ENCODE measurements around the gene RPN2. TPM values are rescaled to one million over a fixed set of nuclear protein-coding genes. Genes with fewer than 3 reads are reported as not detected.

Gene RPN2
- polyA plus RNA-seq, 1 donor, result 152 TPM

- no peak for DNase-seq (ENCODE audit: low read depth)
These were observed 64.2 kb downstream of the RPN2 start for GRCh38 chr20:37243076-37243936.

DNA sequence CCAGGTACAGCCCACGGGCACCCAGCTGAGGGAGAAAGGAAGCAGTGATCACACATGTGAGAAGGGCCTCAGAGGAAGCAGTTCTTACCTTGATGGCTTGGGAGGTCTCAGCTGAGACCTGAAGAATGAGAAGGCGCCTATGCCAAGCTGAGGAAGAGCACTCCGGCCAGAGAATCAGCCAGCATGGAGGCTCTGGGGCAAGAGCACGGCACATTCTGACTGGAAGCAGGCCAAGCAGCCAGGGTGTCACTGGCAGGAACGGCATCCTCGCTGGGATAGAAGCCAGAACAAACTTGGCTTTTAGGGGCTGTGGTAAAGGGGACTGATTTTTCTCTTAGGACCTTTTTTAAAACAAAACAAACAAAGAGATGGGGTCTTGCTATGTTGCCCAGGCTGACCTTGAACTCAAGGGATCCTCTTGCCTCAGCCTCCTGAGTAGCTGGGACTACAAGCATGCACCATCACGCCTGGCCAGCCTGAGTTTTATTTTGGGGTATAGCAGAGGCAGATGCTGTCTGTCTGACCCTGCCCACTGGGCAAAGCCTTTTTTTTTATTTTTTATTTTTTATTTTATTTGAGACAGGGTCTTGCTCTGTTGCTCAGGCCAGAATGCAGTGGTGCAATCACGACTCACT, 64.9 kb downstream of the RPN2 start:
- DNase-seq (ENCODE audit: low read depth), result no peak

GRCh38 chr20:37244572-37244957, 65.4 kb downstream of the RPN2 start:
- DNase-seq (ENCODE audit: low read depth), result no peak

DNA sequence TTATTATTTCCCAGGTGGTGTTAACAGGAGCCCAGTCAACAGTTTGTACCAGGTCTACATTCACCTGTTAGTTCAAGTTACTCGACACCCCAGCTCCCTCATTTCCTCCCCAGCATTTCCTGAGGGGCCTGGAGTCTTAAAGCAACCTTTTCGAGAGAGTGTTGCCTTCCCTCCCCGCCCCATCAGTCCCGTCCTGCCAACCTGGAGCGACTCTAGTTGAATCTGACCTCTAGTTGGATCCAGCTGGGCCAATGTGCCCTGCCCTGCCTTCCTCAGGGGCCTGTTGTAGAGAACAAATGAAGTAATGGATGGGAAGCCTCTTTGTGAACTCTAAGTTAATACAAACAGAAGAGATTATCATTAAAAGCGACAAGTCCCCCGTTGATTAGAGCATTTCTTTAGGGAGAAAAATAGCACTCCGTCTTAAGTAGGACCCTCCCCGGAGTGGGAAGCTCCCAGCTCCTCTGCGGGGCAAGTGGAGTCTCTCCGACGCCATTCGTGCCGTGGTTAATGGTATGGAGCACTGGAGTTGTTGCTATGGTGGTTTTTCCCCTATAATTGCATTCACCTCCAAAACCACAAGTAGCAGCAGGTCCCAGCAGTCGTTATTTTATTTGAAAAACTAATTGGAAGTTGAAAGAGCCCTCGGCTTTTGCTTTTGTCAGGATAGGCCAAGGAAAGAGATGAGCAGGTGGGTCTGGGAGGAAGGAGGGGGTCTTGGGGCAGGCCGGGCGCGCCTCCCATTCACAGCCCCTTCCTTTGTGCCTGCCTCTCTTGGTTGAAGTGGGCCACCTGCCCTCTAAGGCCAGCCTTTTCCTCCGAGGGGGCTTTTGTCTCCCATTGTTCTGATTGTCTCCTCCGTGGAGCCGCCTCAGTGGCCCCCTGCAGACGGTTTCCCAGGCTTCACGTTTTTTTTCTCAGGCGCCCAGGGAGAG, 66.4 kb downstream of the RPN2 start:
- no peak for DNase-seq (ENCODE audit: low read depth)

DNA sequence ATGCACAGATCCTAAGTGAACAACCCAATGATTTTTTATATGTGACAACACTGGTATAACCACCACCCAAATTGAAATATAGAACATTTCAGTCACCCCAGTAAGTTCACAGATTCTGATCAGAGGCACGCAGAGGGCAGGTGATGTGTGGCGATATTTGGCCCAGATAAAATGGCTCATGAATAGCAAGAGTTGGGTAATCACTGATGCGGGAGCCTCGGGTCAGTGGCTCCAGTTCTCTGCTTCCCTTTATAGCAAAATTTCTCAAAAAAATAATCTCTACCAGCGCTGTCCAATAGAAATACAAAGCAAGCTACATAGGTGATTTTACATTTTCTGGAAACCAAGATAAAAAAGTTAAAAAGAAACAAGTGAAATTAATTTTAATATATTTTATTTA, 67.6 kb downstream of the RPN2 start:
- DNase-seq (ENCODE audit: low read depth), result no peak

DNA sequence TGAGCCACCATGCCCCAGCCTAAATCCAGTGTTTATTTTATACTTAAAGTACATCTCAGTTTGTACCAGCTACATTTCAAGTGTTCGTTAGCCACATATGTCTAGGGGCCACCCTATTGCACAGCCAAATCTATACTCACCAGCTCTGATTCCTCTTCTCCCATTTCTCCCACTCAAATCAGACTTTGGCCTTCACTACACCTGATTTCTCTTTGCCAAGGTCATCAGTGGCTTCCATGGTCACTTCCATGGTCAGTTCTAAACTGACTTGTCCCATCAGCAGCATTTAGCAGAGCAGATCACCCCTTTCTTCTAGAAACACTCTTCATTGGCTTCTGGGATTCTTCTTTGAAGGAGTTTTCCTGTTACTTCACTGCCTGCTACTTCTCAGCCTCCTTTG, 68.4 kb downstream of the RPN2 start:
- no peak for DNase-seq (ENCODE audit: low read depth)

- DNase-seq (ENCODE audit: low read depth), result no peak
These were observed 70.2 kb downstream of the RPN2 start for GRCh38 chr20:37249304-37249703.

DNA sequence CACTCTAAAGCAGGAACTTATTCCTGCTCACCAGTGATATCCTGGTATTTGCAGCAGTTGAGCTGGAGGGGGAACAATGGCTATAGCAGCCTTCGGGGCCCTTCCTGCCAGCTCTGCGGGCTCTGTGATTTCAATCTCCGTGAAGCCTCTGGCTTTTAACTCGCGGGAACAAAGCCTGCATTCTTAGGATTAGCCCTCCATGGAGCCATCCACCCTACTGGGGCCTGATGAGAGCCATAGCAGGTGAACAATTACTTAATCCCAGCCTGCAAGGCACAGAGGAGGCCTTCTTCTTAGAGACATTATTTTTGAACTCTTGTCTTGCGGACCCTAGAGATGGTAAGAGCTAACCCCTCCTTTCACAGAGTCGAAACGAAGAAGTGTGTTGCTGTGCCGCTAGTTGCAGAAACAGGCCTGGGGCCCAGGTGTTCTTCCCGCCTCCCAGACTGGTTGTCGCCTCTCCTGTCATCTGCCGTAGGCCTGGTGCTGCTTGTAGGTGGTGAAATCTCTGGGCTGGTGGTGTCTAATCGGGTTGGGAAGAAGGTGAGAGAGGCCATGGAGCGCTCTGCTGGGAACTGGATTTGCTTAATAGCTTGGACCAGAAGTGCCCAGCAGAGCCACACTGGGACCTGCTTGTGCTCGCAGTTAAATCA, 72.8 kb downstream of the RPN2 start:
- no peak for DNase-seq (ENCODE audit: low read depth)

DNA sequence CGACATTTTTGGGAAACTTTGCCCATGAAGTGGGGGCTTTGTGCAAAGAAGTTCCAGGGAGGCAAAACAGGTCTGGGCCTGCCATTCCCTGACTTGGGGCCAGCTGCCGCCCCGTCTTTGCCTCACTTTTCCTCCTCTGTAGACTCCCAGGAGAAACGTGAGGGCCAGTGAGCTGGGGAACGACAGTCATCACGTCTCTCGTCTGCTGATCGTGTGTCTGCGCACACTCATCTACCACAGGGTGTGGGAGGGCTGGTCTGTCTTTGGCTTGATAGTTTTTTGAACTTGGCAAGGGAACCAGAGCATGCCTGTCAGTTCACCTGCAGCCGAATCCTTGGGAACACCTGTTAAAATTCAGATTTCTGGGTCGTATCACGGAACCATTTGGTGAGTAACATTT, 74.0 kb downstream of the RPN2 start:
- DNase-seq (ENCODE audit: low read depth), result no peak

- no peak for DNase-seq (ENCODE audit: low read depth)
These were observed 75.2 kb downstream of the RPN2 start for GRCh38 chr20:37254114-37254878.

GRCh38 chr20:37256286-37256685, 77.2 kb downstream of the RPN2 start:
- DNase-seq (ENCODE audit: low read depth), result no peak

- DNase-seq (ENCODE audit: low read depth), result no peak
These were observed 78.4 kb downstream of the RPN2 start for GRCh38 chr20:37257530-37257929.

DNA sequence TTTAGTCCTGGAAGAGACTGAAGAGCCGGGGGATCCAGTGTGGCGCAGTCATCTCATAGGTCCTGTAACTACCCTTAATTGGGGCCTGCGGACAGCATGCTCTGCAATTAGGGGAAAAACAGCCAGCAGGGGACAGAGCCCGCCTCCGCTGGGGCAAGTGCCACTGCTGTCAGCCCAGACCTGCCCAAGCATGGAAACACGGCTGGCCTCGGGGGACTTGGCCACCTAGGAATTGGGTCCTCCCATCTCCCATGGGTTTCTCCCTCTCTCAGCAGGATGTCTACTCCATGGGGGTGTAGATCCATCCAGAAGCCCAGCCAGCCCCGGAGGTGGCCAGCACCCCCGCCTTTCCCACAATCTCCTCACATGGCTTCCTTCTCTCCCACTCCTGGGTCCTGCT, 78.9 kb downstream of the RPN2 start:
- DNase-seq (ENCODE audit: low read depth), result no peak

- DNase-seq (ENCODE audit: low read depth), result no peak
These were observed 79.9 kb downstream of the RPN2 start for GRCh38 chr20:37259031-37259430.

DNA sequence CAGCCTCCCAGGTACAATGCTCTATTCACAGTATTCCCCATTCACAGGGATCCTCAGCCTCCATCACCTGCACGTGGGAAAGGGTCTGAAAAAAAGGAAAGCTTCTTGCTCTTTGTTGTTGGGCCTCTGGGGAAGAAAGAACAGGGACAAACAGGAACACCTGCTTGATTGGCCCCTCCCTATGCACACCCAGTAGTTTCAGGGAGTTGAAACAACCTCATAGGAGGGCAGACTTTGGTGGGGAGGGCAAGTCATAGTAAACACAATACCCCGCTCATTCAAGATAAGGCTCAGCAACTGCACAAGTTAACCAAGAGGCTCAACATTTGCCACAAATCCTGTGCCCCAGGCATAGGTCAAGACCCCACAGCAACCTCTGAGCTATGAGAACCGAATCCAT, 80.7 kb downstream of the RPN2 start:
- DNase-seq (ENCODE audit: low read depth), result no peak

- DNase-seq (ENCODE audit: low read depth), result no peak
These were observed 81.8 kb downstream of the RPN2 start for GRCh38 chr20:37260923-37261322.

DNA sequence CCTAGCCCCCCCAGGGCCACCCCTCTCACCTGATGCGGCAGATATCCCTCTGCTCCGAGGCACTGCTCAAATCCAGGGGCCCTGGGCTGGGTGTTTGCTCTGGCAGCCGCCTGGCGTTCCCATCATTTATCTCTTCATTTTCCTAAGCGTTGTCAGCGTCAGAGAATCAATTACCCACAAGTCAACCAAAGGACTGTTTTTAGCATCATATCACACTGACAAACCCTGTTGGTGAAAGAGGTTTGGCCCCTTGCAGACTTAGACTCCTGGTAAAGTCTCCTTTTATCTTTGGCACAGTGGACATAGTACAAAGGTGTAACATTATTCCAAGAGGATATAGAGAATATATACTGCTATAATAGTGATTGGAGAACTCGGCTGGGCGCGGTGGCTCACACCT, 82.6 kb downstream of the RPN2 start, which contains the start of gene GHRH:
Gene GHRH (minus strand): TSS at position 101 of the 400 bp plus-strand sequence. CDS start 4,925 bp downstream, outside the sequence.
- DNase-seq (ENCODE audit: low read depth), result no peak

- DNase-seq (ENCODE audit: low read depth), result no peak
These were observed 83.4 kb downstream of the RPN2 start for GRCh38 chr20:37262505-37262904.

GRCh38 chr20:37263686-37264085, 84.6 kb downstream of the RPN2 start:
- DNase-seq (ENCODE audit: low read depth), result no peak

- no peak for DNase-seq (ENCODE audit: low read depth)
These were observed 86.0 kb downstream of the RPN2 start for GRCh38 chr20:37265152-37265551.
